Measurements from ENCODE around the gene PRKAR2A.
A peak's percentile ranks its signal among the peaks of the same experiment; 100 is the strongest.
"Not testable (repeated sequence)": the region's sequence is repeated elsewhere in the genome, so short reads cannot be mapped to it uniquely, and the experiment has no call there.

The PRKAR2A gene

GRCh38 chr3:48776854-48777253 is 70.8 kb downstream of the PRKAR2A start:
- DNase-seq, result no peak

GRCh38 chr3:48770192-48770502 is 77.5 kb downstream of the PRKAR2A start:
- no peak for DNase-seq

- no peak for DNase-seq
These were observed 82.3 kb downstream of the PRKAR2A start for GRCh38 chr3:48765376-48765775.

GRCh38 chr3:48762816-48763215 is 84.9 kb downstream of the PRKAR2A start:
- DNase-seq, result no peak

GRCh38 chr3:48759991-48760540 is 87.6 kb downstream of the PRKAR2A start:
- DNase-seq, result not testable (repeated sequence)

GRCh38 chr3:48759531-48759930 is 88.1 kb downstream of the PRKAR2A start:
- not testable (repeated sequence) for DNase-seq

- no peak for DNase-seq
These were observed 88.6 kb downstream of the PRKAR2A start for GRCh38 chr3:48759071-48759470.

- DNase-seq, result peak; percentile 24 to 27
These were observed 91.0 kb downstream of the PRKAR2A start for GRCh38 chr3:48756640-48757039.

- no peak for DNase-seq
These were observed 96.8 kb downstream of the PRKAR2A start for GRCh38 chr3:48750856-48751255.

GRCh38 chr3:48748754-48749153 is 98.9 kb downstream of the PRKAR2A start:
- DNase-seq, result no peak

- no peak for DNase-seq
These were observed 100.0 kb downstream of the PRKAR2A start for GRCh38 chr3:48747706-48748105.

- no peak for DNase-seq
These were observed 100.6 kb downstream of the PRKAR2A start for GRCh38 chr3:48747015-48747615.

- DNase-seq, result no peak
These were observed 103.9 kb downstream of the PRKAR2A start for GRCh38 chr3:48743773-48744172.

GRCh38 chr3:48741226-48741625 is 106.4 kb downstream of the PRKAR2A start:
- DNase-seq, result not testable (repeated sequence)

GRCh38 chr3:48739955-48740823 is 107.5 kb downstream of the PRKAR2A start:
- peak; percentile 67 to 77 for DNase-seq

- no peak for DNase-seq
These were observed 108.1 kb downstream of the PRKAR2A start for GRCh38 chr3:48739617-48739954.

- no peak for DNase-seq
These were observed 108.6 kb downstream of the PRKAR2A start for GRCh38 chr3:48738926-48739616.

GRCh38 chr3:48738144-48738536 is 109.5 kb downstream of the PRKAR2A start:
- no peak for DNase-seq

GRCh38 chr3:48735075-48735767 is 112.5 kb downstream of the PRKAR2A start:
- DNase-seq, result not testable (repeated sequence)

- not testable (repeated sequence) for DNase-seq
These were observed 113.1 kb downstream of the PRKAR2A start for GRCh38 chr3:48734541-48734940.

- DNase-seq, result not testable (repeated sequence)
These were observed 113.7 kb downstream of the PRKAR2A start for GRCh38 chr3:48733752-48734518.

- no peak for DNase-seq
These were observed 120.2 kb downstream of the PRKAR2A start for GRCh38 chr3:48727511-48727910.
